Body of pancreas (tissue), 4 donors: ENCODE data around the gene RAB1B.

Experiments
- CTCF ChIP-seq, 7 experiments: fragments of 450-650 bp in 4 of 7; fragments of 200-600 bp in 3 of 7; sonication (generic) in 3 of 7; IDR thresholded peaks; one replicate each; pipeline ENCODE4 v1.5.1; 2016 to 2019; ENCODE audit warnings: antibody characterized with exemption in 7 of 7
- POLR2A ChIP-seq, 3 donors: fragments of 450-650 bp; IDR thresholded peaks; one replicate each; pipeline ENCODE4 v1.6.1; 2016; ENCODE audit warnings: antibody characterized with exemption in 3 of 3, mild to moderate bottlenecking in 2 of 3

DNA sequence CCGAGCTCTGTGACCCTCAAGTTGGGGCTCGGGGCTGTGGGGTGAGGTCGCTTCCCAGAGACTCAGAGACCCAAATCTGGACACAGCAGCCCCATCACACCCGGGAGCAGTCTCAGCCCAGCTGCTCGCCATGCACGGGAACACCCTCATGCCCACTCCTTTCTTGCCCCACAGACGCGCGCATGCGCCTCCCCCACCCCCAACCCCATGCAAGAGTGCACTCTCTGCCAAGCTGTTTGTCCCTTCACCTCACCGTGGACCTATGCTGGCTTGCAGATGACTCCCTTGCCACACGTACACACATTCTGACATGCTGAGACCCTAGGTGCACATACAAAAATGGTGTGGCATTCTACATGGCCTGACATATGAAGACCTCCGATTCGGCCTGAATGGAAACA lies 48.9 kb downstream of the RAB1B start:
- TF ChIP-seq CTCF (IDR thresholded peaks at IDR 0.05) (no peak), POLR2A (IDR thresholded peaks at IDR 0.05) (no peak)
